Loucy (cell line): ENCODE data around the gene KIRREL3.

Experiments
- EZH2phosphoT487 ChIP-seq: fragments of 200-600 bp; IDR thresholded peaks from 2 replicates; pipeline ENCODE4 v1.6.1; 2018; ENCODE audit warnings: antibody characterized with exemption, mild to moderate bottlenecking, moderate library complexity, borderline replicate concordance
- TF ChIP-seq, protein P1 (sequence below): fragments of 200-600 bp; sonication (generic); conservative IDR thresholded peaks from 2 replicates; pipeline ENCODE4 v1.5.1; 2014; ENCODE audit warnings: mild to moderate bottlenecking, antibody characterized with exemption, low read length

- TF ChIP-seq, protein P1, sequence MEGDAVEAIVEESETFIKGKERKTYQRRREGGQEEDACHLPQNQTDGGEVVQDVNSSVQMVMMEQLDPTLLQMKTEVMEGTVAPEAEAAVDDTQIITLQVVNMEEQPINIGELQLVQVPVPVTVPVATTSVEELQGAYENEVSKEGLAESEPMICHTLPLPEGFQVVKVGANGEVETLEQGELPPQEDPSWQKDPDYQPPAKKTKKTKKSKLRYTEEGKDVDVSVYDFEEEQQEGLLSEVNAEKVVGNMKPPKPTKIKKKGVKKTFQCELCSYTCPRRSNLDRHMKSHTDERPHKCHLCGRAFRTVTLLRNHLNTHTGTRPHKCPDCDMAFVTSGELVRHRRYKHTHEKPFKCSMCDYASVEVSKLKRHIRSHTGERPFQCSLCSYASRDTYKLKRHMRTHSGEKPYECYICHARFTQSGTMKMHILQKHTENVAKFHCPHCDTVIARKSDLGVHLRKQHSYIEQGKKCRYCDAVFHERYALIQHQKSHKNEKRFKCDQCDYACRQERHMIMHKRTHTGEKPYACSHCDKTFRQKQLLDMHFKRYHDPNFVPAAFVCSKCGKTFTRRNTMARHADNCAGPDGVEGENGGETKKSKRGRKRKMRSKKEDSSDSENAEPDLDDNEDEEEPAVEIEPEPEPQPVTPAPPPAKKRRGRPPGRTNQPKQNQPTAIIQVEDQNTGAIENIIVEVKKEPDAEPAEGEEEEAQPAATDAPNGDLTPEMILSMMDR, result peak; percentile 95
- no peak for TF ChIP-seq EZH2phosphoT487
Observed at GRCh38 chr11:126480410-126481302, 519.9 kb downstream of the KIRREL3 start.
